Measurements from ENCODE around the gene FOXJ1.

Gene FOXJ1

DNA sequence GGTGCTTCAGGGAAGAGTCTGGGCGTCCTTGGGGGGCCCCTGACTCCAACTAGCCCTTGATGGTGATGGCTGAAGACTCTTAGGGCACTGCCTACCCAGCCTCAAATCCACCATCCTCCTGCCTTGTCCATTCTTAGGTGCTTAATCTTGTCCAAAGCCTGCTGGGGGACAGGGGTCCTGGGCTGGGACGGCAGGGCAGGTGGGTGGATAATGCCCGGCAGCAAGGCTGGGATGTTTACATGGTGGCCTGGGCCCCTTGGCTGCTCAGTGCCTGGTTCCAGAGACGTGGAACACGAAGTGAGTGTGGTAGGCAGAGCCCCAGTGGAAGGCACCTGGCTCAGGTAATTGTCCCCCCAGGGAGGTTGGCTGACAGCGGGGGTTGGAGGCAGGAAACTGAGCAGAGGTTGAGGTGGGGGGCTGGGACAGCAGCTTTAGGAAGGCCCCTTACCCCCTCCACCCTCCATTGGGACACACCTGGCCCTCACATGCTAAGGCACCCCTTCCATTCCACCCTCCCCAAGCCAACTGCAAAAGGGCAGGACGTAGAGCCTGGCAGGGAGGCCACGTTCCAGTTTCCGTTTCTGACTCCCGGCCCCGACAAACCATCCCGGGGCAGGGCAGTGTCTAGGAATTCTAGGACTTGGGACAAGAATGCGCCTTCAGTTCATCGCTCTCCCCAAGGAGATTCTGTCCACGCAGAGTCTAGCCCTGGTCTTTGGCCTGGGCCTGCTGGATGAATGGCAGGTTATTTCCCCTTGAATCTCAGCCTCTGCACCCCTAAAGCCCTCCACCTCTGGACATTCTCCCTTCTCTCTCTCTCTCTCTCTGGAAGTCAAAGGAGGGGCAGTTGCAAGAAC lies 1.9 kb downstream of the FOXJ1 start:
- no peaks in the 10 kb centered on the region for H3K36me3 ChIP-seq (ENCODE audit: insufficient read depth, low read length)
- H3K9me3 ChIP-seq (ENCODE audit: low read length), result no peaks in the 10 kb centered on the region
- H3K4me1 ChIP-seq (ENCODE audit: insufficient read depth, low read length), result peaks cover 8% of the 10 kb centered on the region
- peaks cover 21 to 62% of the 10 kb centered on the region in 2 donors for H3K27me3 ChIP-seq (ENCODE audit: control insufficient read depth in 1 of 2, insufficient read depth in 2 of 2, low read length in 2 of 2)
- H3K4me3 ChIP-seq (ENCODE audit: low read depth in 1 of 2, low read length in 2 of 2), result no peak overlapping the region
- no peak overlapping the region for H3K27ac ChIP-seq (ENCODE audit: low read depth, low read length)
- H3K9ac ChIP-seq (ENCODE audit: low read length), result no peak overlapping the region

DNA sequence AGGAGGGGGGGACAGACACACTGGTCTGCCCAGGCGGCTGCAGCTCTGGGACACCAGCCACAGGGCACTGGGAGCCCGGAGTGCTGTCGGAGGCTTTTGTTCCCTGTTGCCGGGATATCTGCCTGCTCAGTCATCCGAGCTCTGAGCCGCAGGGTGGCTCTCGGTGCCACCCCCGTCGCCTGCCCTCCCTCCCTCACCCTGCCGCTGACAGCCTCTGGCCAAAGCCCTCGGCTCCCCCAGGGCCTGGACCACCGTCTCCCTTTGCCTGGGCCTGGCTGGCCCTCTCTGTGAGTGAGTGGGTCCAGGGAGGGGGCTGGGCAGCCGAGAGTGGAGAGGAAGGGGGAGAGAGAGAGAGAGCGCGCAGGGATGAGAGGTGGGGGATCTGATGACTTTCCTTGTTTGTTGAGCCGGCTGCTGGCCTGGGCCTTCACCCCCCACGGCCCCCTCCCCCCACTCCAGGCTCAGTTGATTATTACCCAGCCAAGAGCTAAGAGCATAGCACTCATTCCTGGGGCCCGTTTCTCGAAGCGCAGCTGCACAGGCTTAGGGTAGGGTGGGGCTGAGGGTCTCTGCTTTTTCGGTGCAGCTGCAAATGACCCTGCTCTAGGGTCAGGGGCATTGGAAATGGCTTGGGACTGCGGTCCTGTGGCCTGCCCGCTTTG lies 2.7 kb downstream of the FOXJ1 start:
- H3K27me3 ChIP-seq (ENCODE audit: control insufficient read depth in 1 of 2, insufficient read depth in 2 of 2, low read length in 2 of 2), result peaks cover 25 to 66% of the 10 kb centered on the region in 2 donors
- H3K36me3 ChIP-seq (ENCODE audit: insufficient read depth, low read length), result no peaks in the 10 kb centered on the region
- no peak overlapping the region for H3K4me3 ChIP-seq (ENCODE audit: low read depth in 1 of 2, low read length in 2 of 2)
- no peak overlapping the region for H3K27ac ChIP-seq (ENCODE audit: low read depth, low read length)
- H3K9ac ChIP-seq (ENCODE audit: low read length), result no peak overlapping the region
- no peaks in the 10 kb centered on the region for H3K9me3 ChIP-seq (ENCODE audit: low read length)
- peaks cover 8% of the 10 kb centered on the region for H3K4me1 ChIP-seq (ENCODE audit: insufficient read depth, low read length)

GRCh38 chr17:76137351-76138233 lies 3.5 kb downstream of the FOXJ1 start:
- Histone ChIP-seq H3K4me3 (ENCODE audit: low read depth in 1 of 2, low read length in 2 of 2) (no peak overlapping the region), H3K36me3 (ENCODE audit: insufficient read depth, low read length) (no peaks in the 10 kb centered on the region), H3K9me3 (ENCODE audit: low read length) (no peaks in the 10 kb centered on the region), H3K27me3 (ENCODE audit: control insufficient read depth in 1 of 2, insufficient read depth in 2 of 2, low read length in 2 of 2) (peaks cover 25 to 66% of the 10 kb centered on the region in 2 donors), H3K4me1 (ENCODE audit: insufficient read depth, low read length) (peaks cover 8% of the 10 kb centered on the region), H3K9ac (ENCODE audit: low read length) (no peak overlapping the region), H3K27ac (ENCODE audit: low read depth, low read length) (no peak overlapping the region)

- Histone ChIP-seq H3K27me3 (ENCODE audit: control insufficient read depth in 1 of 2, insufficient read depth in 2 of 2, low read length in 2 of 2) (peaks cover 25 to 70% of the 10 kb centered on the region in 2 donors), H3K36me3 (ENCODE audit: insufficient read depth, low read length) (no peaks in the 10 kb centered on the region), H3K9me3 (ENCODE audit: low read length) (no peaks in the 10 kb centered on the region), H3K4me1 (ENCODE audit: insufficient read depth, low read length) (peaks cover 8% of the 10 kb centered on the region), H3K27ac (ENCODE audit: low read depth, low read length) (no peak overlapping the region), H3K4me3 (ENCODE audit: low read depth in 1 of 2, low read length in 2 of 2) (no peak overlapping the region), H3K9ac (ENCODE audit: low read length) (no peak overlapping the region)
Observed at GRCh38 chr17:76137001-76137350, 4.1 kb downstream of the FOXJ1 start.

DNA sequence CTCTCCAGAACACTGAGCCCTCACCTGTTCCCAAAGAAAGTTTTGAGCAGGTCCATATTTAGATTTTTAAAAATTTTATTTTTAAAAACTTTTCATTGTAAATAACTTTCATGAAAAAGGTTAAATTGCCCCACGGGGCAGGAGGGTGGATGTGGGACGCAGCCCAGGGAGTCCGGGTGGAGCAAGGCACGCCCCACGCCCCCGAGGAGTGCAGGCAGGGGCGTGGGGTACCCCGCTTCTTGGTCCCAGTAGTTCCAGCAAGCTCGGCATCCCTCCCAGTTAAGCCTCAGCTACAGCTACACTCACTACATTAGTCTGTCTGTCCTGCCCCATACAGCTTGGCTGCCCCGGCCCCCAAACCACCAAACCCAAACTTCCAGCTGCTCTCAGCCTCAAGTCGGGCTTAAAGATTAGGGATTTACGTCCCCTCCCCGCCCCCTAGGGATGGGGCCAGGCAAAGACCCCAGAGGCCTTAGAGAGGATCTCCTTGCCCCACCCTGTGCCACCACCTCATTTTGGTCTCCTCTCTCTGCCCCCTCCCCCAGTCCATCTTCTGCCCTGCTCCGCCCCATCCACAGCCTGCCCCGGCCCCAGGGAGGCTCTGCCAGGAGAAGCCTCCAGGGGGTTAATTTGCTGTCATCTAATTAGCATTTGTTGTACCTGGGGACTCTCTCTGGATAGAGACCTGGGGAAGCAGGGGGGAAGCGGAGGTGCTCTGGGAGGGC lies 4.6 kb downstream of the FOXJ1 start:
- no peaks in the 10 kb centered on the region for H3K9me3 ChIP-seq (ENCODE audit: low read length)
- H3K36me3 ChIP-seq (ENCODE audit: insufficient read depth, low read length), result no peaks in the 10 kb centered on the region
- H3K27ac ChIP-seq (ENCODE audit: low read depth, low read length), result no peak overlapping the region
- no peak overlapping the region for H3K4me3 ChIP-seq (ENCODE audit: low read depth in 1 of 2, low read length in 2 of 2)
- peaks cover 25 to 74% of the 10 kb centered on the region in 2 donors for H3K27me3 ChIP-seq (ENCODE audit: control insufficient read depth in 1 of 2, insufficient read depth in 2 of 2, low read length in 2 of 2)
- no peak overlapping the region for H3K9ac ChIP-seq (ENCODE audit: low read length)
- peaks cover 8% of the 10 kb centered on the region for H3K4me1 ChIP-seq (ENCODE audit: insufficient read depth, low read length)

GRCh38 chr17:76135810-76136188 lies 5.2 kb downstream of the FOXJ1 start:
- Histone ChIP-seq H3K36me3 (ENCODE audit: insufficient read depth, low read length) (no peaks in the 10 kb centered on the region), H3K27me3 (ENCODE audit: control insufficient read depth in 1 of 2, insufficient read depth in 2 of 2, low read length in 2 of 2) (peaks cover 25 to 73% of the 10 kb centered on the region in 2 donors), H3K9me3 (ENCODE audit: low read length) (no peaks in the 10 kb centered on the region), H3K27ac (ENCODE audit: low read depth, low read length) (no peak overlapping the region), H3K4me1 (ENCODE audit: insufficient read depth, low read length) (peaks cover 5% of the 10 kb centered on the region), H3K4me3 (ENCODE audit: low read depth in 1 of 2, low read length in 2 of 2) (no peak overlapping the region), H3K9ac (ENCODE audit: low read length) (no peak overlapping the region)

DNA sequence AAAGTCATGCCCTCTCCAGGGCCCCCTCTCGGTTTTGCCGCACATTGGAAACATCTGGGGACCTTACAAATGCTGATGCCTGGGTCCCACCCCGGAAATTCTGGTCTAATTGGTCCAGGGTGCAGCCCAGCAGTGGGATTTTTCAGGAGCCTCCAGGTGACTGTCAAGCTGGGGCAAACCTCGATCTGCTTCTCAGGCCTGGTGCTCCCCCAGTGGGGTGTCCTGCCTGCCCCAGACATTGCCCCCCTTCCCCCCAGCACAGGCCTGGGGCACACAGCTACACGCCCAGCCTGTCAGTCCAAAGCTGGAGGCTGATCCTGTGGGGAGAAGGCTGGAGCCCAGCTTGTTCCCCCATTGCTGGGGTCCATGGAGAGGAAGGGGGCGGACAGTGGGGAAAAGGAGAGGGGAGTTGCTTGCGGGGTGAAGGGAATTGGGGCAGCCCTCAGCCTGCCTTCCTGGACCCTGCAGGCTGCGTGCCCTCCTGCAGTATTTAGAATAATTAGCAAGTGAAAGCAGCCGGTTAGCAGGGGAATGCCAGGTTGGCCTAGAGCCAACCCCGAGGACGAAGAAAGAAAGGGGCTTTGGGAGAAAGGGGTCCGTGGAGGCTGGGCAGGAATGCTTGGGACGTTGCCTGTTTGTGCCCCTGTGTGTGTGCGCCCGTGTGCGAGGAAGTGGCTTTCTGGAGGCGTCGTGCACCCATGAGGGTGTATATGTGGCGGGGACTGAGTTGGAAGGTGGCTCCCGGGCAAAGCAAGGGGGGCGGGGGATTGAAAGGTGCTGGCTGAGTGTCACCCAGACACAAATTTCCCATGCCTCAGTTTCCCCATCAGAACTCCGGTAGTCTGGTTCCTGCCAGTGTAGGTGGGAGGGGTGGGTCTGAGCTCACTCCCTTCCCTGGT lies 5.9 kb downstream of the FOXJ1 start:
- no peaks in the 10 kb centered on the region for H3K4me1 ChIP-seq (ENCODE audit: insufficient read depth, low read length)
- no peaks in the 10 kb centered on the region for H3K9me3 ChIP-seq (ENCODE audit: low read length)
- no peaks in the 10 kb centered on the region for H3K36me3 ChIP-seq (ENCODE audit: insufficient read depth, low read length)
- no peak overlapping the region for H3K4me3 ChIP-seq (ENCODE audit: low read depth in 1 of 2, low read length in 2 of 2)
- no peak overlapping the region for H3K27ac ChIP-seq (ENCODE audit: low read depth, low read length)
- peaks cover 25 to 66% of the 10 kb centered on the region in 2 donors for H3K27me3 ChIP-seq (ENCODE audit: control insufficient read depth in 1 of 2, insufficient read depth in 2 of 2, low read length in 2 of 2)
- H3K9ac ChIP-seq (ENCODE audit: low read length), result no peak overlapping the region

DNA sequence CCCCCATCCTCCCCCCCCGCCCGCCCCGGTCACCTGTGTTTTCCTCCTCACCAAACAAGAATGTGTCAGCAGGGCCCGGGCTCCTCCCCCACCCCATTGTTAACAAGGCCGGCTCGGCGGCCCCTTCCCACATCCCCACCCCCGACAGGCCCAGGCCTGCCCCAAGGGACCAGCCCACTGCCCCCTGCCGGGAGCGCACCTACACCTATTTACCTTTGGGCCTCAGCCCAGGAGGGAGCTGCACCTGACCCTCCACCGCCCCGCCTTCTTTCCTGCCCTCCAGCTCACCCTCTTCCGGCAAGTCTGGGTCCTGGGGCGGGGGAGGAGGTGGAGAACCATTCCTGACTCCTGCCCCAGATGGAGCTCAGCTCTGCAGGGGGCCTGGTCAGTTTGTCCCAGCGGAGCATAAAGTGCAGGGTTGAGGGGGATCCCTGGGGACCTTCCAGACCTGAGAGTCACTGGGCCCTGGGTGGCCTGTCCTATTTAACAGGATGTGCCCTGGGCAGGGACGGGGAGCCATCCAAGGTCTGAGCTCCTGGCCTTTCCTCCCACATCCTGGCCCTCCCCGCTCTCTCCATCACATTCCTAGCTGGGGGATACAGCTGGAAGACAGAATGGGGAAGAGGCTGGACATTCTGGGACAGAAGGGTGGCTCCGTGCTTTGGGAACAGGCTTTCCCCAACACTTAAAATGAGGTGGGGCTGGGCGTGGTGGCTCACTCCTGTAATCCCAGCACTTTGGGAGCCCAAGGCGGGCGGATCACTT lies 8.3 kb downstream of the FOXJ1 start:
- H3K4me3 ChIP-seq (ENCODE audit: low read depth in 1 of 2, low read length in 2 of 2), result no peak overlapping the region
- no peak overlapping the region for H3K9ac ChIP-seq (ENCODE audit: low read length)
- peaks cover 5 to 42% of the 10 kb centered on the region in 2 donors for H3K27me3 ChIP-seq (ENCODE audit: control insufficient read depth in 1 of 2, insufficient read depth in 2 of 2, low read length in 2 of 2)
- H3K4me1 ChIP-seq (ENCODE audit: insufficient read depth, low read length), result no peaks in the 10 kb centered on the region
- no peak overlapping the region for H3K27ac ChIP-seq (ENCODE audit: low read depth, low read length)
- H3K9me3 ChIP-seq (ENCODE audit: low read length), result no peaks in the 10 kb centered on the region
- no peaks in the 10 kb centered on the region for H3K36me3 ChIP-seq (ENCODE audit: insufficient read depth, low read length)

DNA sequence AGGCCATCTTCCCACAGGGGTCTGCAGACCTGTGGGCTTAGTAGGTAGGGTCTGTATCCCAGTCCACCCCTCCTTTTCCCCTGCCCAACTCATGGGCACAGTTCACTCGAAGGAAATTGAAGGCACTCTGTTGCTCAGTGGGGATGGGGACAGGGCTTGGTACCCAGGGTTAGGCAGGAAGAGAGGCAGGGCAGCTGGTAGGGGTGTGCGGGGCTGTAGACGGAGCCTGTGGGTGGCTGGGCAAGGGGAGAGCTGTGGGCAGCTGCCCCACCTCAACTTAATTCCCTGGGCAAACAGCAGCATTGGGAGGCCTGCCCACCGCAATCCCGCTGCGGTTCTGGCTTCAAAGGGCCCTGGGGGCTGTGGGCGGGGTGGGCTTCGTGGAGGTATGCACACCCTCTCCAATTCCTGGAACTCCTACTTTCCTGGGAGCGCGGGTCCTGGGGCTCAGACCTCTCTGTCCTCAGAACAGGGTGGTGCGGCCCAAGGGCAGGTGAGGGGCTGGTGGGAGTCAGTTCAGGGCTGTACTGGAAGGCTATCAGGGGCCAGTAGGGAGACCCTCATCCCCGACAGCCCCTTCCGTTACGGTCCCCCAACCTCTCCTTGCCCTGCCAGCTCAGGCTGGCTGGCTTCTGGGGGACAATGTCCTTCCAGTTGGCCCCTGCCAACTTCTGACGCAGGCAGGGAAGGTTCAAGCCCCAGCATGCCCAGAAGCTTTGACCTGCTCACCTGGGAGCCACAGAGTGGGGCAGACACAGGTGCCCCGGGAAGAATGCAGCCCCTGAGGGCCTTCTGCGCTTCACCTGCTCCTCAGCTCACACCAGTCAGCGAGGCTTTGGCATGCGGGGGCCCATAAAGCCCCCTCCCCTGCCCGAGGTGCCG lies 9.1 kb downstream of the FOXJ1 start:
- H3K9ac ChIP-seq (ENCODE audit: low read length), result no peak overlapping the region
- H3K4me3 ChIP-seq (ENCODE audit: low read depth in 1 of 2, low read length in 2 of 2), result no peak overlapping the region
- no peaks in the 10 kb centered on the region for H3K9me3 ChIP-seq (ENCODE audit: low read length)
- peaks cover 4 to 34% of the 10 kb centered on the region in 2 donors for H3K27me3 ChIP-seq (ENCODE audit: control insufficient read depth in 1 of 2, insufficient read depth in 2 of 2, low read length in 2 of 2)
- no peak overlapping the region for H3K27ac ChIP-seq (ENCODE audit: low read depth, low read length)
- H3K4me1 ChIP-seq (ENCODE audit: insufficient read depth, low read length), result no peaks in the 10 kb centered on the region
- no peaks in the 10 kb centered on the region for H3K36me3 ChIP-seq (ENCODE audit: insufficient read depth, low read length)

Data from muscle layer of colon (tissue), 2 donors.